GM13976 (cell line): ENCODE results near the gene NOL11.

Experiments
- DNase-seq: peaks from one replicate; pipeline ENCODE4 v3.0.0; 2012; ENCODE audit warnings: low spot score
- CTCF ChIP-seq: IDR thresholded peaks from 2 replicates; pipeline ENCODE4 v1.5.1; 2012; ENCODE audit warnings: borderline replicate concordance, mild to moderate bottlenecking; ENCODE audit not compliant: insufficient read depth; ENCODE audit errors: extremely low read depth, missing control alignments, control extremely low read depth
- in situ Hi-C: fragments of 300-500 bp; cut with MboI; formaldehyde crosslinking; loops from one replicate; pipeline ENCODE4 v1.12.0; 2022; ENCODE audit warnings: low sequenced_read_pairs, mixed read lengths, inconsistent platforms; ENCODE audit not compliant: unreplicated experiment

NOL11 gene

GRCh38 chr17:67785122-67785477 lies 67.4 kb downstream of the NOL11 start:
- in situ Hi-C loops: no loop called here
- TF ChIP-seq CTCF: no peak
- DNase-seq: no peak

- in situ Hi-C loops: no loop called here
- no peak for DNase-seq
- TF ChIP-seq CTCF: no peak
These were observed 67.8 kb downstream of the NOL11 start for GRCh38 chr17:67785504-67785903.
